SW480 (cell line): ENCODE data around the gene IL22RA2.
"Not testable (repeated sequence)": the region's sequence is repeated elsewhere in the genome, so short reads cannot be mapped to it uniquely, and the experiment has no call there.

Experiments
- DNase-seq: peaks from one replicate; pipeline ENCODE4 v3.0.0-alpha.2; 2016; ENCODE audit warnings: low spot score

IL22RA2 gene

GRCh38 chr6:137173501-137173900, at the start of gene IL22RA2:
TSS of gene IL22RA2 (minus strand) at chr6:137173644. CDS start at chr6:137161749, 11,895 bp downstream.
- DNase-seq = no peak

- DNase-seq = no peak
Measured at GRCh38 chr6:137222381-137222780, 48.9 kb upstream of the IL22RA2 start.

- no peak for DNase-seq
Measured at GRCh38 chr6:137219664-137220252, 46.3 kb upstream of the IL22RA2 start.

GRCh38 chr6:137218917-137219663, 45.6 kb upstream of the IL22RA2 start, which contains the start of gene IFNGR1:
TSS of gene IFNGR1 (minus strand) at chr6:137219385. CDS start at chr6:137219327, 58 bp downstream.
- DNase-seq = peak; percentile 85

- DNase-seq = peak; percentile 44
Measured at GRCh38 chr6:137218473-137218916, 45.1 kb upstream of the IL22RA2 start.

GRCh38 chr6:137217801-137218472, 44.5 kb upstream of the IL22RA2 start:
- DNase-seq = peak; percentile 11

GRCh38 chr6:137216875-137217553, 43.6 kb upstream of the IL22RA2 start:
- DNase-seq = no peak

- no peak for DNase-seq
Measured at GRCh38 chr6:137216106-137216505, 42.7 kb upstream of the IL22RA2 start.

GRCh38 chr6:137215630-137216029, 42.2 kb upstream of the IL22RA2 start:
- not testable (repeated sequence) for DNase-seq

- no peak for DNase-seq
Measured at GRCh38 chr6:137214931-137215330, 41.5 kb upstream of the IL22RA2 start.

- no peak for DNase-seq
Measured at GRCh38 chr6:137213813-137214212, 40.4 kb upstream of the IL22RA2 start.

GRCh38 chr6:137213331-137213740, 39.9 kb upstream of the IL22RA2 start:
- no peak for DNase-seq

GRCh38 chr6:137211910-137212309, 38.5 kb upstream of the IL22RA2 start:
- no peak for DNase-seq

GRCh38 chr6:137210903-137211302, 37.5 kb upstream of the IL22RA2 start:
- DNase-seq = no peak

GRCh38 chr6:137208279-137208678, 34.8 kb upstream of the IL22RA2 start:
- DNase-seq = no peak

- DNase-seq = not testable (repeated sequence)
Measured at GRCh38 chr6:137207457-137207856, 34.0 kb upstream of the IL22RA2 start.

- DNase-seq = no peak
Measured at GRCh38 chr6:137206577-137206976, 33.1 kb upstream of the IL22RA2 start.

- DNase-seq = no peak
Measured at GRCh38 chr6:137203256-137203655, 29.8 kb upstream of the IL22RA2 start.

GRCh38 chr6:137202078-137202477, 28.6 kb upstream of the IL22RA2 start:
- DNase-seq = no peak

- no peak for DNase-seq
Measured at GRCh38 chr6:137201006-137201405, 27.6 kb upstream of the IL22RA2 start.

GRCh38 chr6:137200288-137200687, 26.8 kb upstream of the IL22RA2 start:
- no peak for DNase-seq
